Neural cell (in vitro differentiated cells): ENCODE data around the gene ADORA2A. TPM values are rescaled to one million over a fixed set of nuclear protein-coding genes. Genes with fewer than 3 reads are reported as not detected.

ENCODE experiments used
- H2AFZ ChIP-seq: fragments of 200-600, 300-800 bp; sonication (generic), shearing (Covaris generic); 2 replicates; pipeline ENCODE4 v1.6.0; 2014; ENCODE audit warnings: low read depth, mild to moderate bottlenecking, antibody characterized with exemption, low read length, moderate library complexity
- H3F3A ChIP-seq: fragments of 200-600 bp; shearing (Covaris generic); 2 replicates; pipeline ENCODE4 v1.6.1; 2016; ENCODE audit warnings: mild to moderate bottlenecking, moderate library complexity, mixed read lengths, antibody characterized with exemption, low read length; ENCODE audit not compliant: insufficient read depth, poor library complexity, severe bottlenecking
- H3K27ac ChIP-seq: fragments of 200-600, 300-800 bp; sonication (generic), shearing (Covaris generic); 2 replicates; pipeline ENCODE4 v1.5.1; 2014; ENCODE audit warnings: mild to moderate bottlenecking, low read length, moderate library complexity
- H3K27me3 ChIP-seq: fragments of 300-800, 200-600 bp; sonication (generic), shearing (Covaris generic); 2 replicates; pipeline ENCODE4 v1.6.0; 2014; ENCODE audit warnings: mild to moderate bottlenecking, low read depth, low read length, moderate library complexity; ENCODE audit not compliant: insufficient read depth
- H3K36me3 ChIP-seq: fragments of 300-800, 200-600 bp; sonication (generic), shearing (Covaris generic); 2 replicates; pipeline ENCODE4 v1.5.1; 2014; ENCODE audit warnings: mild to moderate bottlenecking, antibody characterized with exemption, low read length, moderate library complexity; ENCODE audit not compliant: insufficient read depth
- H3K4me2 ChIP-seq: fragments of 300-800, 200-600 bp; sonication (generic), shearing (Covaris generic); 2 replicates; pipeline ENCODE4 v1.6.0; 2014; ENCODE audit warnings: mild to moderate bottlenecking, low read length
- H3K4me3 ChIP-seq: fragments of 300-800, 200-600 bp; sonication (generic), shearing (Covaris generic); 2 replicates; pipeline ENCODE4 v1.5.1; 2014; ENCODE audit warnings: mild to moderate bottlenecking, low read length, moderate library complexity
- H3K79me2 ChIP-seq: fragments of 200-600 bp; shearing (Covaris generic); replicated peaks from 2 replicates; pipeline ENCODE4 v1.6.0; 2014; ENCODE audit warnings: mild to moderate bottlenecking, low read length, moderate library complexity; ENCODE audit not compliant: insufficient read depth
- H3K9ac ChIP-seq: fragments of 300-800, 200-600 bp; sonication (generic), shearing (Covaris generic); 2 replicates; pipeline ENCODE4 v1.6.1; 2016; ENCODE audit warnings: mild to moderate bottlenecking, low read length, mixed read lengths
- H3K9me2 ChIP-seq: fragments of 200-600 bp; shearing (Covaris generic); 2 replicates; pipeline ENCODE4 v1.6.1; 2016; ENCODE audit warnings: mild to moderate bottlenecking, low read length, mixed read lengths; ENCODE audit not compliant: insufficient read depth
- H3K9me3 ChIP-seq: fragments of 200-600, 300-800 bp; sonication (generic), shearing (Covaris generic); 2 replicates; pipeline ENCODE4 v1.6.1; 2016; ENCODE audit warnings: mild to moderate bottlenecking, mixed run types, low read length, moderate library complexity, mixed read lengths
- H4K20me1 ChIP-seq: fragments of 200-600 bp; shearing (Covaris generic); 2 replicates; pipeline ENCODE4 v1.6.1; 2016; ENCODE audit warnings: mild to moderate bottlenecking, mixed run types; ENCODE audit not compliant: insufficient read depth
- CTCF ChIP-seq: fragments of 450-650 bp; IDR thresholded peaks from 2 replicates; pipeline ENCODE4 v1.5.1; 2014; ENCODE audit warnings: antibody characterized with exemption, mild to moderate bottlenecking, moderate library complexity; ENCODE audit not compliant: poor library complexity, severe bottlenecking
- EP300 ChIP-seq: fragments of 450-650 bp; conservative IDR thresholded peaks from 2 replicates; pipeline ENCODE4 v1.6.1; 2014; ENCODE audit warnings: antibody characterized with exemption, mild to moderate bottlenecking, moderate library complexity; ENCODE audit not compliant: poor library complexity, severe bottlenecking
- EZH2 ChIP-seq: fragments of 200-600, 300-800 bp; shearing (Covaris generic), sonication (generic); IDR thresholded peaks from 2 replicates; pipeline ENCODE4 v1.6.1; 2014; ENCODE audit warnings: antibody characterized with exemption, low read length, borderline replicate concordance, mild to moderate bottlenecking; ENCODE audit not compliant: insufficient read depth, poor library complexity, severe bottlenecking
- MXI1 ChIP-seq: fragments of 450-650 bp; conservative IDR thresholded peaks from 2 replicates; pipeline ENCODE4 v1.6.1; 2014; ENCODE audit warnings: antibody characterized with exemption, mild to moderate bottlenecking; ENCODE audit not compliant: poor library complexity, severe bottlenecking
- POLR2AphosphoS5 ChIP-seq: IDR thresholded peaks from 2 replicates; pipeline ENCODE4 v1.6.1; 2012
- RAD21 ChIP-seq: fragments of 450-650 bp; conservative IDR thresholded peaks from 2 replicates; pipeline ENCODE4 v1.6.1; 2014; ENCODE audit warnings: antibody characterized with exemption, mild to moderate bottlenecking, moderate library complexity
- REST ChIP-seq: IDR thresholded peaks from 2 replicates; pipeline ENCODE4 v1.6.1; 2012; ENCODE audit warnings: borderline replicate concordance
- SMC3 ChIP-seq: fragments of 450-650 bp; conservative IDR thresholded peaks from 2 replicates; pipeline ENCODE4 v1.6.1; 2014; ENCODE audit warnings: antibody characterized with exemption, mild to moderate bottlenecking, moderate library complexity; ENCODE audit not compliant: poor library complexity
- TAF1 ChIP-seq: IDR thresholded peaks from 2 replicates; pipeline ENCODE4 v1.6.1; 2012; ENCODE audit warnings: low read depth
- polyA plus RNA-seq: library from polyadenylated mRNA; depleted of rRNA; stranded (reverse); fragments of >200 nt; gene quantifications from 2 replicates; pipeline ENCODE4 v1.2.3, GENCODE V29; 2014

The ADORA2A gene
- polyA plus RNA-seq, 1 donor from 2014 or later, result 2.9 TPM

GRCh38 chr22:24390156-24390555 is 37.2 kb upstream of the ADORA2A start:
- Histone ChIP-seq H2AFZ (no peak overlapping the region), H3K79me2 (no peaks in the 10 kb centered on the region), H3K36me3 (no peaks in the 10 kb centered on the region), H3F3A (no peaks in the 10 kb centered on the region), H3K4me2 (no peak overlapping the region), H3K9me3 (no peaks in the 10 kb centered on the region), H4K20me1 (no peaks in the 10 kb centered on the region), H3K27me3 (no peaks in the 10 kb centered on the region), H3K27ac (no peak overlapping the region), H3K9ac (no peak overlapping the region), H3K9me2 (no peaks in the 10 kb centered on the region), H3K4me3 (no peak overlapping the region)
- TF ChIP-seq REST (no peak), POLR2AphosphoS5 (no peak), MXI1 (no peak), EP300 (no peak), SMC3 (no peak)

GRCh38 chr22:24390576-24390975 is 36.8 kb upstream of the ADORA2A start:
- H3K9ac ChIP-seq, result no peak overlapping the region
- H3K9me2 ChIP-seq, result no peaks in the 10 kb centered on the region
- no peak overlapping the region for H3K27ac ChIP-seq
- H3K79me2 ChIP-seq, result no peaks in the 10 kb centered on the region
- H3K4me2 ChIP-seq, result no peak overlapping the region
- H2AFZ ChIP-seq, result no peak overlapping the region
- H3F3A ChIP-seq, result no peaks in the 10 kb centered on the region
- H3K27me3 ChIP-seq, result no peaks in the 10 kb centered on the region
- no peak overlapping the region for H3K4me3 ChIP-seq
- H3K36me3 ChIP-seq, result no peaks in the 10 kb centered on the region
- H4K20me1 ChIP-seq, result no peaks in the 10 kb centered on the region
- no peak for TF ChIP-seq EZH2
- TF ChIP-seq RAD21, result no peak
- TF ChIP-seq TAF1, result no peak
- no peak for TF ChIP-seq CTCF
- TF ChIP-seq EP300, result no peak
- TF ChIP-seq MXI1, result no peak
- TF ChIP-seq REST, result no peak
- TF ChIP-seq SMC3, result no peak
- no peak for TF ChIP-seq POLR2AphosphoS5
- no peaks in the 10 kb centered on the region for H3K9me3 ChIP-seq
